HCT116 (cell line): Measurements from ENCODE around the gene TCF20. TPM values are rescaled to one million over a fixed set of nuclear protein-coding genes. Genes with fewer than 3 reads are reported as not detected.

Experiments used
- ATAC-seq: fragments of 200-7000 bp; cut with Tn5 transposase; 2 replicates; pipeline ENCODE4 v1.9.1; 2020; ENCODE audit warnings: mild to moderate bottlenecking, moderate library complexity
- BruUV-seq: library from RNA; stranded (reverse); fragments of 400-500 nt; replicated peaks from 2 replicates; lab custom pipeline; 2021; lab: Mats Ljungman, UMichigan
- CTCF ChIA-PET: fragments of 300-600 bp; sonication (Branson Sonifier 250); formaldehyde crosslinking; loops from one replicate; lab custom pipeline; 2021; ENCODE audit warnings: antibody characterized with exemption; lab: Charles Lee
- POLR2A ChIA-PET: fragments of 300-600, 350-600 bp; sonication (Branson Sonifier 250); formaldehyde crosslinking; loops from one replicate; lab custom pipeline; 2021; ENCODE audit warnings: antibody characterized with exemption; lab: Charles Lee
- RAD21 ChIA-PET, 2 experiments: fragments of 300-600 bp; sonication (Branson Sonifier 250); formaldehyde crosslinking; loops; one replicate each; lab custom pipeline; 2023; ENCODE audit warnings: low total read pairs in 2 of 2; ENCODE audit not compliant: uncharacterized antibody in 2 of 2, unreplicated experiment in 2 of 2, low non-redundant PET in 1 of 2; lab: Charles Lee
- DNase-seq: peaks from one replicate; pipeline ENCODE4 v3.0.0-alpha.2; 2010; ENCODE audit warnings: low read depth, low spot score
- H2AFZ ChIP-seq: fragments of 200-600 bp; shearing (Covaris generic), sonication (generic); 2 replicates; pipeline ENCODE4 v1.6.1; 2017; ENCODE audit warnings: low read depth, mixed run types, mixed read lengths, antibody characterized with exemption, low read length; ENCODE audit not compliant: poor library complexity, severe bottlenecking
- H3K27ac ChIP-seq: 2 replicates; pipeline ENCODE4 v1.5.1; 2012; ENCODE audit warnings: low read depth, low read length
- H3K27me3 ChIP-seq: fragments of 200-600 bp; sonication (generic); 2 replicates; pipeline ENCODE4 v1.6.1; 2016; ENCODE audit warnings: mixed run types, low read length, mixed read lengths; ENCODE audit not compliant: insufficient read depth
- H3K36me3 ChIP-seq, 2 experiments: fragments of 200-500 bp in 1 of 2; fragments of 200-600 bp in 1 of 2; sonication (Bioruptor generic) in 1 of 2; sonication (generic) in 1 of 2; 2 replicates each; pipeline versions ENCODE4 v1.5.1 to v1.6.1; 2014 to 2016; ENCODE audit warnings: low read length in 2 of 2, inconsistent platforms in 1 of 2, mixed read lengths in 1 of 2, mixed run types in 1 of 2; ENCODE audit not compliant: insufficient read depth in 2 of 2, control insufficient read depth in 1 of 2
- H3K4me1 ChIP-seq, 2 experiments: fragments of 200-600 bp in 1 of 2; sonication (generic) in 1 of 2; 2 replicates each; pipeline versions ENCODE4 v1.5.1 to v1.6.1; 2012 to 2017; ENCODE audit warnings: low read length in 2 of 2, inconsistent platforms in 1 of 2, mild to moderate bottlenecking in 1 of 2, mixed read lengths in 1 of 2, mixed run types in 1 of 2, moderate library complexity in 1 of 2; ENCODE audit not compliant: insufficient read depth in 2 of 2, control insufficient read depth in 1 of 2
- H3K4me2 ChIP-seq: fragments of 200-600 bp; sonication (generic); 2 replicates; pipeline ENCODE4 v1.6.1; 2017; ENCODE audit warnings: mixed run types, low read length, mixed read lengths
- H3K4me3 ChIP-seq, 2 experiments: fragments of 200-600 bp in 1 of 2; sonication (generic) in 1 of 2; replicated peaks in 1 of 2; 2 replicates each; pipeline ENCODE4 v1.5.1; 2011 to 2016; ENCODE audit warnings: low read length in 2 of 2, control low read depth in 1 of 2, low read depth in 1 of 2, mild to moderate bottlenecking in 1 of 2, mixed read lengths in 1 of 2, mixed run types in 1 of 2
- H3K79me2 ChIP-seq: fragments of 200-600 bp; sonication (generic); 2 replicates; pipeline ENCODE4 v1.6.1; 2017; ENCODE audit warnings: mild to moderate bottlenecking, mixed run types, low read length, moderate library complexity, mixed read lengths; ENCODE audit not compliant: insufficient read depth
- H3K9ac ChIP-seq: fragments of 200-600 bp; sonication (generic); 2 replicates; pipeline ENCODE4 v1.6.1; 2016; ENCODE audit warnings: low read length, mixed read lengths
- H3K9me2 ChIP-seq: fragments of 200-600 bp; sonication (generic), shearing (Covaris generic); 2 replicates; pipeline ENCODE4 v1.6.1; 2017; ENCODE audit warnings: mixed run types, mild to moderate bottlenecking, moderate library complexity; ENCODE audit not compliant: insufficient read depth
- H3K9me3 ChIP-seq, 2 experiments: fragments of 200-500 bp in 1 of 2; fragments of 200-600 bp in 1 of 2; sonication (Bioruptor generic) in 1 of 2; sonication (generic) in 1 of 2; 2 replicates each; pipeline ENCODE4 v1.6.1; 2014 to 2017; ENCODE audit warnings: low read length in 2 of 2, mixed read lengths in 2 of 2, inconsistent platforms in 1 of 2, low read depth in 1 of 2, mild to moderate bottlenecking in 1 of 2, mixed run types in 1 of 2, moderate library complexity in 1 of 2; ENCODE audit not compliant: control insufficient read depth in 1 of 2, insufficient read depth in 1 of 2
- H4K20me1 ChIP-seq: fragments of 200-600 bp; sonication (generic), shearing (Covaris generic); 2 replicates; pipeline ENCODE4 v1.6.1; 2017; ENCODE audit warnings: mixed run types, mild to moderate bottlenecking, moderate library complexity; ENCODE audit not compliant: insufficient read depth
- ATF3 ChIP-seq: IDR thresholded peaks from 2 replicates; pipeline ENCODE4 v1.6.1; 2012
- CBX3 ChIP-seq: IDR thresholded peaks from 2 replicates; pipeline ENCODE4 v1.6.1; 2012; ENCODE audit warnings: low read depth
- CEBPB ChIP-seq: IDR thresholded peaks from 2 replicates; pipeline ENCODE4 v1.6.1; 2012; ENCODE audit warnings: low read depth
- EGR1 ChIP-seq: IDR thresholded peaks from 2 replicates; pipeline ENCODE4 v1.6.1; 2012; ENCODE audit warnings: low read depth
- ELF1 ChIP-seq: IDR thresholded peaks from 2 replicates; pipeline ENCODE4 v1.6.1; 2012; ENCODE audit warnings: low read depth, borderline replicate concordance
- EZH2phosphoT487 ChIP-seq: fragments of 200-600 bp; IDR thresholded peaks from 2 replicates; pipeline ENCODE4 v1.6.1; 2018; ENCODE audit warnings: antibody characterized with exemption, borderline replicate concordance
- FOSL1 ChIP-seq: IDR thresholded peaks from 2 replicates; pipeline ENCODE4 v1.6.1; 2012; ENCODE audit warnings: low read depth
- JUND ChIP-seq: IDR thresholded peaks from 2 replicates; pipeline ENCODE4 v1.6.1; 2012
- REST ChIP-seq: IDR thresholded peaks from 2 replicates; pipeline ENCODE4 v1.6.1; 2012; ENCODE audit warnings: low read depth
- SP1 ChIP-seq: IDR thresholded peaks from 2 replicates; pipeline ENCODE4 v1.6.1; 2012; ENCODE audit warnings: low read depth
- TCF7L2 ChIP-seq: IDR thresholded peaks from 2 replicates; pipeline ENCODE4 v1.7.0; 2011; ENCODE audit warnings: borderline replicate concordance, inconsistent platforms; ENCODE audit not compliant: insufficient read depth, insufficient read length; ENCODE audit errors: extremely low read depth
- YY1 ChIP-seq: IDR thresholded peaks from 2 replicates; pipeline ENCODE4 v1.6.1; 2011; ENCODE audit warnings: low read length, low read depth, moderate library complexity, mild to moderate bottlenecking; ENCODE audit not compliant: insufficient replicate concordance; ENCODE audit errors: extremely low read depth
- intact Hi-C: fragments of 100-400 bp; cut with micrococcal nuclease; formaldehyde crosslinking; loops from 2 replicates; pipeline ENCODE4 v1.10.0; 2022
- total RNA-seq: library from RNA; stranded (reverse); gene quantifications from one replicate; pipeline ENCODE4 v1.2.1, GENCODE V29; 2021; ENCODE audit not compliant: unreplicated experiment
- TF ChIP-seq, protein P1 (sequence below), 3 experiments: fragments of 200-600 bp in 1 of 3; sonication (generic) in 1 of 3; IDR thresholded peaks in 2 of 3; conservative IDR thresholded peaks in 1 of 3; 2 replicates each; pipeline ENCODE4 v1.5.1; 2012 to 2017; ENCODE audit warnings: low read depth in 2 of 3, low read length in 2 of 3, antibody characterized with exemption in 1 of 3, borderline replicate concordance in 1 of 3, control low read depth in 1 of 3, mild to moderate bottlenecking in 1 of 3, mixed read lengths in 1 of 3, mixed run types in 1 of 3, moderate library complexity in 1 of 3; ENCODE audit not compliant: insufficient read depth in 1 of 3

The TCF20 gene
- total RNA-seq, 1 experiment from 2014 or later = 66.7 TPM

DNA sequence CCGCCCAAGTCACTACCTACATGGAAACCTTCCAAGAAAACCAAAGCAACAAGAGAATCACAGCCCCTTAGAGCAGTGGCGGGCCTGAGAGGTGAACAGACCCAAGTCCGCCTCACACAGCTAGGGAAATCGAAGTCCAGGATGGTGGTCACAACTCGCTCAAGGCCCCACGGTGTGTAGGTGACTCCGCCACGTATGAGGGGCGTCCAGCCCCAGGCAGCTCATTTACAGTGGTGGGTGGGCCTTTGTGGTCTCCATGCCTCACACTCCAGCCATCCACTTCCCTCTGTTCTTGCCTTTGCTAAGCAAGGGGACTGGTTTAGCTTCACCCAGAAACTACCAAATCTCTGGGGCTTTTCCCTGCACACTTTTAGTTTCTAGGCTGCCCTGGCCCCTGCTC is 9.7 kb upstream of the TCF20 start:
- Histone ChIP-seq H3K27ac (no peak overlapping the region), H3K79me2 (no peaks in the 10 kb centered on the region), H3K9ac (no peak overlapping the region), H3K4me3 (no peak overlapping the region), H4K20me1 (no peaks in the 10 kb centered on the region), H3K9me2 (no peaks in the 10 kb centered on the region), H3K9me3 (no peaks in the 10 kb centered on the region), H3K27me3 (no peaks in the 10 kb centered on the region), H3K4me2 (no peak overlapping the region), H2AFZ (no peak overlapping the region)
- CTCF ChIA-PET = interaction anchor here (0.6 kb wide), 1 partner anchor 1621 kb away, joined by 3 read pairs; no protein-coding TSS in a partner anchor
- no TSS peak for BruUV-seq
- RAD21 ChIA-PET = no interaction called here
- POLR2A ChIA-PET = no interaction called here
- TF ChIP-seq TCF7L2 (no peak), YY1 (no peak), ELF1 (no peak), CEBPB (no peak), EGR1 (no peak)
- TF ChIP-seq, all 23 proteins: peak for 0
- ATAC-seq (no peak), DNase-seq (no peak)
- Histone ChIP-seq H3K36me3 (0 out of 4 replicates have a peak, but pooled peaks cover 0 to 6% of the 10 kb centered on the region in 2 experiments), H3K4me1 (no peaks in the 10 kb centered on the region)
- intact Hi-C loops = no loop called here

GRCh38 chr22:42279425-42280020 is 9.1 kb upstream of the TCF20 start:
- Histone ChIP-seq H3K79me2 (no peaks in the 10 kb centered on the region), H3K27me3 (no peaks in the 10 kb centered on the region), H3K9me3 (no peaks in the 10 kb centered on the region), H3K4me3 (no peak overlapping the region), H3K36me3 (0 out of 4 replicates have a peak, but pooled peaks cover 0 to 6% of the 10 kb centered on the region in 2 experiments), H3K4me1 (no peaks in the 10 kb centered on the region), H3K9ac (no peak overlapping the region), H3K4me2 (no peak overlapping the region), H4K20me1 (no peaks in the 10 kb centered on the region), H2AFZ (no peak overlapping the region), H3K9me2 (no peaks in the 10 kb centered on the region), H3K27ac (no peak overlapping the region)
- BruUV-seq = no TSS peak
- CTCF ChIA-PET = interaction anchor here (0.6 kb wide), 1 partner anchor 1621 kb away, joined by 3 read pairs; no protein-coding TSS in a partner anchor
- intact Hi-C loops = loop anchor here (5.0 kb wide), 1 partner anchor 158 kb away; no protein-coding TSS in a partner anchor
- no peak for ATAC-seq
- no peak for DNase-seq
- POLR2A ChIA-PET = no interaction called here
- RAD21 ChIA-PET = no interaction called here
- TF ChIP-seq, protein P1, sequence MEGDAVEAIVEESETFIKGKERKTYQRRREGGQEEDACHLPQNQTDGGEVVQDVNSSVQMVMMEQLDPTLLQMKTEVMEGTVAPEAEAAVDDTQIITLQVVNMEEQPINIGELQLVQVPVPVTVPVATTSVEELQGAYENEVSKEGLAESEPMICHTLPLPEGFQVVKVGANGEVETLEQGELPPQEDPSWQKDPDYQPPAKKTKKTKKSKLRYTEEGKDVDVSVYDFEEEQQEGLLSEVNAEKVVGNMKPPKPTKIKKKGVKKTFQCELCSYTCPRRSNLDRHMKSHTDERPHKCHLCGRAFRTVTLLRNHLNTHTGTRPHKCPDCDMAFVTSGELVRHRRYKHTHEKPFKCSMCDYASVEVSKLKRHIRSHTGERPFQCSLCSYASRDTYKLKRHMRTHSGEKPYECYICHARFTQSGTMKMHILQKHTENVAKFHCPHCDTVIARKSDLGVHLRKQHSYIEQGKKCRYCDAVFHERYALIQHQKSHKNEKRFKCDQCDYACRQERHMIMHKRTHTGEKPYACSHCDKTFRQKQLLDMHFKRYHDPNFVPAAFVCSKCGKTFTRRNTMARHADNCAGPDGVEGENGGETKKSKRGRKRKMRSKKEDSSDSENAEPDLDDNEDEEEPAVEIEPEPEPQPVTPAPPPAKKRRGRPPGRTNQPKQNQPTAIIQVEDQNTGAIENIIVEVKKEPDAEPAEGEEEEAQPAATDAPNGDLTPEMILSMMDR (IDR thresholded peaks at IDR 0.05 in 2 of 3, conservative IDR thresholded peaks at IDR 0.05 in 1 of 3; ENCODE audit: borderline replicate concordance in 1 of 3, insufficient read depth in 1 of 3, low read depth in 2 of 3, low read length in 2 of 3) = no peak
- TF ChIP-seq JUND (no peak), ATF3 (no peak), FOSL1 (no peak), REST (no peak), YY1 (no peak), CBX3 (no peak), ELF1 (no peak), EZH2phosphoT487 (no peak), SP1 (no peak)
